Measurements from ENCODE around the gene NOXO1. TPM values are rescaled to one million over a fixed set of nuclear protein-coding genes. Genes with fewer than 3 reads are reported as not detected.

The NOXO1 gene
- polyA plus RNA-seq, 3 donors, result 0.90 to 1.2 (median 1.00) TPM

DNA sequence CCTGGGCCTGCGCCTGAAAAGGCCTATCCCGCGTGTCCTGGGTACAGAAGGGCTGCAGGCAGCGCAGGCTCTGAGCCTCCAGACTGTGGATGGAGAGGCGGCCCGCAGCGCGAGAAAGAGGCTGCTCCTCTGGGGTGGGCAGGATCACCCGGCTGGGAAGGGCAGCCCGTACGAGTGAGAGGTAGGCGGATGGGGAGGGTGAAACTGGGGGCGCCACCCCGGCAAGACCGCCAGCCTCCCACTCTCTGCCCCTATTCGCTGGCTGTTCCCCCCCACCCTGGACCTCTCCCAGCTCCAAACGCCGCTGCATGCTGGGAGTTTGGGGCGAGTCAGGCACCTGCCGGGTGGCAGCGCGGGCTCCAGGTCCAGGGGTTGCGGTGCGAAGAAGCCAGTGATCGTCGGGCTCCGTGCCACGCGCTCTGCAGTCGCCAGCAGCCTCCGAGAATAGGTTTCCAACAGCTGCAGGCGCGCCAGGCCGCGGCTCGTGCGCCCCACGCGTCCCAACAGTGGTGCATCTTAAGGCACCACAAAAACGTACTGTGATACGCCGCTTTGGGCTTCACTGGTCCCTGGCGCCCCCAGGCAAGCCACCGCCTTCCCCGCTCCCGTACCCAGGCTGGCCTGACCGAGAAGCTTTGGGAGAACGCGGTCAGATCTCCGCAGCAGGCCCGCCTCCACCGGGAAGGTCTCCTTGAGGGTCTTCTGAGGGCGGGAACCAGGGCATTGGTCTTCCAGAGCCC lies 1.1 kb downstream of the NOXO1 start:
- no peak for DNase-seq

DNA sequence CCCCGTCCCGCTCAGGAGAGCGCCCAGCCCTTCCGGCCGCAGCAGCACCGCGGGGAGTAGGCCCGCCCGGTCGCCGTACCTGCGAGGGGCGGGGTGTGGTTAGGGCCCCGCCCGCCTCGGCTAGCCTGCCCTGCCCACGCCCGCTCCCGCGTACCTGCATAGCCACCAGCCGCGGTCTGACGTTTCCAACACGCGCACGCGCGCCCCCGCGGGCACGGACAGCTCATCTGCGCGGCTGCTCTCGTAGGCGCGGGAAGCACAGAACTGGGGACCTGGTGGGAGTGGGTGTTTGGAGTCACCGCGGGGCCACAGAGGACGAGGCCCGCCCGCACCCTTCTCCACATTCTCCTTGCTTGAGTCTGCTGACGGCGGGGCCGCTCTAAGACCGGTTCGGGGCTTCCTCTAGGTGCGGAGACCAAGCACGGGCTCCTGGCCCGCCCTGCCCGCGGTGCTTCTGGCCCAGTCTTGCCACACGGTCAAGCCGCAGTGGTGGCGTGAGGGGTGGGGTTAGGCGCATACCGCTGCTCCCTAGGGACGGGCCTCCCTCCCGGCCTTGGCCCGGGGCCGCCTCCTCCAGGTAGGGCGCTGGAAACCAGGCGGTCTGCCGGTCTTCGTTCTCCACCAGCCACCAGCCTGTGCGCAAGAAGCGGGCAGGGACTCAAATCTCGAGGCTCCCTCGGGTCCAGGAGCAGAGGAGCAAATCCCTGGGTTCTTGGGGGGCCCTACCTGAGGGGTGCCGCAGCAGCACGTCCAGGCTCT lies 1.8 kb downstream of the NOXO1 start:
- DNase-seq, result no peak

DNA sequence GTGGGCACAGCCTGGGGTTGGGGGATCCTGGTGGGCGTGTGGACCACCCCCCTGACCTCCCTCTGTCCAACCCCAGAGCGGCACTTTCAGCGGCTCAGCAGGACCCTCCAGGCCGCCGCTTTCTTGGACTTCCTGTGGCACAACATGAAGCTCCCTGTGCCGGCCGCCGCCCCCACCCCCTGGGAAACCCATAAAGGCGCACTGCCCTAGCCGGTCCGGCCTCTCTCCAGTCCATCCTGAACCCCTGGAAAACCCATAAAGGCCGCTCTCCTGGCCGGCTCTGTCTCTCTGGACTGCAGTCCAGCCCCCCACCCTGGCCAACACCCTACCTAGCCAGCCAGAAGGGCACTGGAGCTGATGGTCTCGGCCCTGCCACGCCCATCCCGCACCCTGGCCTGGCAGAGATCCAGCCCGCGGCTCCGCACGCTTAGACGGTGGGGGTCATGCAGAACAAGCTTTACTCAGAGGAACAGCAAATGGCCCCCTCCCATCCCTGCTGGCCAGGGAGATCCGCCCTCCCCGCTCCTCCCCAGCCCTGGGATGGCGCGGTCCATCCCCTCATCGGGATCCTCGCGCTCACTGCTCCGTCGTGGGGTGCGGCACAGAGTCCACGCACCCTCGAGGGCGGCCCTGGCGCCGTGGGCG lies 2.7 kb downstream of the NOXO1 start:
- DNase-seq, result no peak

GRCh38 chr16:1977875-1978268 lies 3.4 kb downstream of the NOXO1 start:
- DNase-seq, result no peak

DNA sequence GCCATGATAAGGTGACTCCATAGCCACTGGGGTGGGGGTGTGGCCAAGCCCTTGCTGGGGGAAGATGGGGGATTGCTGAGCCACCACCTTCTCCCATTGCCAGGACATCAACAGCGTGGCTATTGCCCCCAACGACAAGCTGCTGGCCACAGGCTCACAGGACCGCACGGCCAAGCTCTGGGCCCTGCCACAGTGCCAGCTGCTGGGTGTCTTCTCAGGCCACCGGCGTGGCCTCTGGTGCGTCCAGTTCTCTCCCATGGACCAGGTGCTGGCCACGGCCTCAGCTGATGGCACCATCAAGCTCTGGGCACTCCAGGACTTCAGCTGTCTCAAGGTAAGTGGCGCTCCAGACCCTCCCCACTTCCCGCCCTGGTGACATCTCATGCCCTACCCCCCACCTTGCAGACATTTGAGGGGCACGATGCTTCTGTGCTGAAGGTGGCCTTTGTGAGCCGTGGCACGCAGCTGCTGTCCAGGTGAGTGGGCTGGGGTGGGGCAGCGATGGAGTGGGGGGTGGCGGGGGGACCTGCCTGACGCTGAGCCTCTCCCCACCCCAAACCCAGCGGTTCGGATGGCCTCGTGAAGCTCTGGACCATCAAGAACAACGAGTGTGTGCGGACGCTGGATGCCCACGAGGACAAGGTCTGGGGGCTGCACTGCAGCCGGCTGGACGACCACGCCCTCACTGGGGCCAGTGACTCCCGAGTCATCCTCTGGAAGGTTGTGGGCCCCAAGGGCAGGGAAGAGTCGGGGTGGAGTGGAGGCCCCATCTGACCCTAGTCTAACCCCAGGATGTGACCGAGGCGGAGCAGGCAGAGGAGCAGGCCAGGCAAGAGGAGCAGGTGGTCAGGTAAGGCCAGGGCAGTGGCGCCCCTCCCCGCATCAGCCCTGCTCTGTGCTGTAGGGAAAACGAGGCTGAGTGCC lies 4.1 kb downstream of the NOXO1 start:
- DNase-seq, result no peak

DNA sequence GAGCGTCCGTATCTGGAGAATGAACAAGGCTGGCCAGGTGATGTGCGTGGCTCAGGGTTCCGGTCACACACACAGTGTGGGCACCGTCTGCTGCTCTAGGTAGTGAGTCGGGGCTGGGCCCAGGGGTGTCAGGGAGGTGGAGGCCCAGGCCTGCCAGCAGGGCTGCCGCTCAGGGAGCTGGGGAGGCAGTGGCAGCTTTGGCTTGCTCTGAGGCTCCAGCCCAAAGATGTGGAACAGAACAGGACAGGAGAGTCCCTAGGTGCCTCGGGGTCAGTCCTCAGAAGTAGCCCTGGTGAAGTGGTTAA lies 5.1 kb downstream of the NOXO1 start:
- DNase-seq, result no peak

DNA sequence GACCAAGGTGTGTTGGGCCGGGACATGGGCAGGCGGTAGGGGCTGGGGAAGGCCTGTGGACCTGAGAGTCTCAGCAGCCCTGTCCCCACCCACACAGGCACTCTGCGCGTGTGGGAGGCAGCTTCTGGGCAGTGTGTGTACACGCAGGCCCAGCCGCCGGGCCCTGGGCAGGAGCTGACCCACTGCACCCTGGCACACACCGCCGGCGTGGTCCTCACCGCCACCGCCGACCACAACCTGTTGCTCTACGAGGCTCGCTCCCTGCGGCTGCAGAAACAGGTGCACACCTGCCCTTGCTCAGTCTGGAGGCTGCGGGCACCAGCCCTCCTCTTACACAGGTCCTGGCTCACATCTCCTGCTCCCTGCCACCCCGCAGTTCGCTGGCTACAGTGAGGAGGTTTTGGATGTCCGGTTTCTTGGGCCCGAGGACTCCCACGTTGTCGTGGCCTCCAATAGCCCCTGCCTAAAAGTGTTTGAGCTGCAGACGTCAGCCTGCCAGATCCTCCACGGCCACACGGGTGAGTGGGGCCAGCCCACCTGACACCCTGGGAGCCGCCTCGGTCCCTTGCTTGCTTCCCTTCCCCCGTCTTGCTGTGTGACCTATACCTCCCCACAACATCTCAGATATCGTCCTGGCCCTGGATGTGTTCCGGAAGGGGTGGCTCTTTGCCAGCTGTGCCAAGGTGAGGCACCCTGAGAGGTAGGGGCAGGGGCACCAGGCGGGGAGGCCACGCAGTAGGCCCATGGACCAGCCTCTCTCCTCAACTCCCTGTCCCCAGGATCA lies 5.6 kb downstream of the NOXO1 start:
- no peak for DNase-seq

- DNase-seq, result no peak
These were observed 6.9 kb downstream of the NOXO1 start for GRCh38 chr16:1974157-1975070.

DNA sequence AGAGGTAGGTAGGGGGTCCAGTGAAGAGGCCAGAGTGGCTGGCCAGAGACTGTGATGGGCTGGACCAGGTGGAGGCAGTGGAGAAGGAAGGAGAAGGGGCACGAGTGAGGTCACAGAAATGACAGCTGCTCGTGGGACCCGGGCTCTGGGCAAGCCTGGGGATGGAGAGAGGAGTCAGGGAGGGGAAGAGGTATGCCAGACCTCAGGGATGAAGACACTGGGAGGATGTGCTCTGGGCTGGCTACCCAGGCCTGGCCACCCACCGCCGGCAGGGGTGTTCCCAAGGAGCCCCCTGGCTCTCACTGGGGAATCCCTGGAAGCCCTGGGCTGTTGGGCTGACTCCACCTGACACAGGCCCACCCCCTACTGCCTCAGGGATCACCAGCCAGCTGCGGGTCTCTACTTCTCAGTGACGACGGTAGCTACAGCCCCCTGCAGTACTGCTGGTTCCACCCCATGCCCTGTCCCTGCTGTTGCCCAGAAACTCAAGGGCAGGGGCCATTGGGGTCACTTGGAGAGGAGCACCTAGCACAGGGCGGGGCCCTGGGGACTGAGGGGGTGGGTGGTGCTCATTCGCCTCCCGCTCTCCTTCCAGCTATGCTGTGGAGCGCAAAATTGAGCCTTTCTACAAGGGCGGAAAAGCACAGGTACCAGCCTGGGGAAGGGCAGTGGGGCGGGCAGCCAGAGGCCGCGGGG lies 7.7 kb downstream of the NOXO1 start:
- no peak for DNase-seq

GRCh38 chr16:1972490-1972877 lies 8.8 kb downstream of the NOXO1 start:
- no peak for DNase-seq

- peak; percentile 94 for DNase-seq
These were observed 9.3 kb downstream of the NOXO1 start, which contains the start of gene TBL3 for GRCh38 chr16:1971796-1972489. TSS of gene TBL3 (plus strand) at chr16:1972053. CDS start at chr16:1972165, 112 bp downstream.

DNA sequence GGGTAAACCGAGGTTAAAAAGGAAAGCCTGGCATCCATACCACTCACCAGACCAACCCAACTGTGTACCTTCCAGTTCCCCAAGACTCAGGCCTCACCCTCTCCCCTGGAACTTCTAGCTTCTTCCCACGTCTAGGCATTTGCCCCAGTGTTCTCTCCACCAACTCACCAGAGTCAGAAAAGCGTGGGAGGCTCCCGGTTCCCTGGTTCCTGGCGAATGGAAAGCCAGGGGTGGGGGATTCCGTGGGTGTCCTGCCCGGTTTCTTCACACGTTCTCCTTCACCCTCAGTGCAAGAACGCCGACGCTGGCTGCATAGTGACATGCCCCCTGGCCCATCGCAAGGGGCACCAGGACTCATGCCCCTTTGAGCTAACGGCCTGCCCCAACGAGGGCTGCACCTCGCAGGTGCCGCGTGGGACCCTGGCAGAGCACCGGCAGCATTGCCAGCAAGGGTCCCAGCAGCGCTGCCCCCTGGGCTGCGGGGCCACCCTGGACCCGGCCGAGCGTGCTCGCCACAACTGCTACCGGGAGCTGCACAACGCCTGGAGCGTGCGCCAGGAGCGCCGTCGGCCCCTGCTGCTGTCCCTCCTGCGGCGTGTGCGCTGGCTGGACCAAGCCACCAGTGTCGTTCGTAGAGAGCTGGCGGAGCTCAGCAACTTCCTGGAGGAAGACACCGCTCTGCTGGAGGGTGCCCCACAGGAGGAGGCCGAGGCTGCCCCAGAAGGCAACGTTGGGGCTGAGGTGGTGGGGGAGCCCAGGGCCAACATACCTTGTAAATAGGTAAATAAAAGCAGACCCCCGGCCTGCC lies 12.9 kb downstream of the NOXO1 start:
- DNase-seq, result no peak

GRCh38 chr16:1966460-1966859 lies 14.8 kb downstream of the NOXO1 start, which contains the start of gene RNF151:
TSS of gene RNF151 (plus strand) at chr16:1966856. CDS start at chr16:1966882, 26 bp downstream.
- no peak for DNase-seq

DNA sequence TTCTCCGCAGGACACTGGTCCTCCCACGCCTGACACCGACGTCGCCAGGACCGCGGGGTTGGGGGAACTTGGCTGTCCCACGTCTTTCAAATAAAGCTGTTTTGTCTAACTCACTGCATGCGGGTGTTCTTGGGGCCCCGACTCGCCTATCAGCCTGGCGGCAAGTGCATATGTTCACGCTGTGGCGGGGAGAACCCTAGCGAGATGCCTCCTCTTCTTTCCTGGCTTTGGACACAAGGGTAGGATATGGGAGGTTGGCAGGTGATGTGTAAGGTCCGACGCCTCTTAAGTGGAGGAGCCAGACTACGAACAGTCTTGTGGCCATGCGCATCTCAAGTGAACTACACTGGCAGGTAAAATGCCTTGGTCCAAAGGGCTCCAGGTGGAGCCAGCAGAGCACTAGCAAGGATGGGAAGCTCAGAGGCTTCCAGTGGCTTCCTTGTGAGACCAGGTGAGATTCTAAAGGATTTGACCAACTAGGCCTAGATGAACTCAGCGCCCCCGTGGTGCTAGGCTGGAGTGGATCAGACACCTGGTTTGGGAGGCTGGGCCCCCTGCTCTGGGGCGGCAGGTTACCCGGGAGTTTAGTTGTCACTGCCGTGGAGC lies 15.8 kb downstream of the NOXO1 start:
- DNase-seq, result no peak

GRCh38 chr16:1964506-1965395 lies 16.5 kb downstream of the NOXO1 start, which contains the start of gene RPS2:
TSS of gene RPS2 (minus strand) at chr16:1964826. CDS start at chr16:1964625, 201 bp downstream.
- peak; percentile 99 for DNase-seq

All from renal pelvis (tissue), 4 donors.